22Rv1 (cell line): Measurements from ENCODE around the gene NFYC.

Source experiments
- CTCF ChIP-seq: fragments of 450-650 bp; IDR thresholded peaks from 2 replicates; pipeline ENCODE4 v1.5.1; 2017; ENCODE audit warnings: mild to moderate bottlenecking
- ZFX ChIP-seq: fragments of 450-650 bp; IDR thresholded peaks from 2 replicates; pipeline ENCODE4 v1.6.1; 2017; ENCODE audit warnings: antibody characterized with exemption, borderline replicate concordance

GRCh38 chr1:40679165-40679953 lies 12.1 kb upstream of the NFYC start:
- TF ChIP-seq CTCF (no peak), ZFX (no peak)
